GM12878 (cell line): ENCODE measurements around the gene FCRLA. TPM values are rescaled to one million over a fixed set of nuclear protein-coding genes. Genes with fewer than 3 reads are reported as not detected.
A peak's percentile ranks its signal among the peaks of the same experiment; 100 is the strongest.

Experiments
- CEBPB ChIP-seq, 2 experiments: fragments of 150-350 bp in 1 of 2; IDR thresholded peaks; 2 replicates each; pipeline ENCODE4 v1.6.1; 2012 to 2014; ENCODE audit warnings: low read depth in 2 of 2, low read length in 2 of 2, borderline replicate concordance in 1 of 2, inconsistent platforms in 1 of 2
- E4F1 ChIP-seq: fragments of 450-650 bp; IDR thresholded peaks from 2 replicates; pipeline ENCODE4 v1.6.1; 2018; ENCODE audit warnings: borderline replicate concordance, mild to moderate bottlenecking; ENCODE audit not compliant: partially characterized antibody
- ESRRA ChIP-seq: IDR thresholded peaks from 2 replicates; pipeline ENCODE4 v1.6.1; 2012; ENCODE audit warnings: mild to moderate bottlenecking, low read length, improper control_type of control experiment
- IKZF1 ChIP-seq: fragments of 450-650 bp; conservative IDR thresholded peaks from 2 replicates; pipeline ENCODE4 v1.6.1; 2017; ENCODE audit warnings: antibody characterized with exemption, mild to moderate bottlenecking
- JUNB ChIP-seq: IDR thresholded peaks from 2 replicates; pipeline ENCODE4 v1.6.1; 2016; ENCODE audit warnings: antibody characterized with exemption, mild to moderate bottlenecking
- MEF2A ChIP-seq: IDR thresholded peaks from 2 replicates; pipeline ENCODE4 v1.6.1; 2011; ENCODE audit warnings: low read depth, mild to moderate bottlenecking, low read length, moderate library complexity; ENCODE audit not compliant: insufficient read depth
- MLLT1 ChIP-seq: fragments of 450-650 bp; IDR thresholded peaks from 2 replicates; pipeline ENCODE4 v1.6.1; 2016; ENCODE audit warnings: mild to moderate bottlenecking
- MTA3 ChIP-seq: IDR thresholded peaks from 2 replicates; pipeline ENCODE4 v1.6.1; 2012; ENCODE audit warnings: low read length, inconsistent platforms, borderline replicate concordance
- MYB ChIP-seq: fragments of 150-350 bp; IDR thresholded peaks from 2 replicates; pipeline ENCODE4 v1.6.1; 2014; ENCODE audit warnings: mild to moderate bottlenecking, low read depth, low read length, borderline replicate concordance
- NR2C2 ChIP-seq: IDR thresholded peaks from 2 replicates; pipeline ENCODE4 v1.6.1; 2011; ENCODE audit warnings: borderline replicate concordance, low read depth; ENCODE audit not compliant: control insufficient read depth, insufficient read length
- PAX5 ChIP-seq: IDR thresholded peaks from 2 replicates; pipeline ENCODE4 v1.6.1; 2011; ENCODE audit warnings: low read depth, low read length, borderline replicate concordance
- RELA ChIP-seq: fragments of 450-650 bp; IDR thresholded peaks from 2 replicates; pipeline ENCODE4 v1.8.0; 2014; ENCODE audit warnings: borderline replicate concordance; ENCODE audit not compliant: partially characterized antibody
- SKIL ChIP-seq: fragments of 450-650 bp; IDR thresholded peaks from 2 replicates; pipeline ENCODE4 v1.6.1; 2017; ENCODE audit warnings: mild to moderate bottlenecking, low read depth, inconsistent platforms; ENCODE audit not compliant: poor library complexity, severe bottlenecking
- STAT1 ChIP-seq: fragments of 450-650 bp; conservative IDR thresholded peaks from 2 replicates; pipeline ENCODE4 v1.6.1; 2014; ENCODE audit warnings: antibody characterized with exemption, mild to moderate bottlenecking
- ZNF207 ChIP-seq: fragments of 450-650 bp; IDR thresholded peaks from 2 replicates; pipeline ENCODE4 v1.6.1; 2014; ENCODE audit warnings: antibody characterized with exemption, mild to moderate bottlenecking, borderline replicate concordance
- ZNF217 ChIP-seq: fragments of 450-650 bp; IDR thresholded peaks from 2 replicates; pipeline ENCODE4 v1.6.1; 2017; ENCODE audit warnings: antibody characterized with exemption, mild to moderate bottlenecking
- polyA plus RNA-seq, 11 experiments: library from polyadenylated mRNA; depleted of rRNA in 4 of 11; unstranded in 6 of 11; stranded (reverse) in 5 of 11; fragments of >200 nt; fragmentation: Nextera tagmentation in 4 of 11; fragmentation: Illumina TruSeq in 1 of 11; extraction: Ambion mirVana in 4 of 11; extraction: Trizol in 1 of 11; gene quantifications; 1 replicate in 1 of 11; 2 replicates in 10 of 11; pipeline versions ENCODE4 v1.2.1 to v1.2.3, GENCODE V29; 2011 to 2016; ENCODE audit warnings: inconsistent platforms in 2 of 11, missing spikeins in 2 of 11, low read depth in 1 of 11
- total RNA-seq, 4 experiments: library from RNA; depleted of rRNA in 3 of 4; stranded (reverse); fragments of >200 nt in 3 of 4; fragmentation: Illumina TruSeq in 1 of 4; extraction: Trizol in 1 of 4; gene quantifications; 2 replicates each; pipeline versions ENCODE4 v1.2.1 to v1.2.3, GENCODE V29; 2013 to 2021
- TF ChIP-seq, protein P1 (sequence below): IDR thresholded peaks from 2 replicates; pipeline ENCODE4 v1.6.1; 2011; ENCODE audit warnings: borderline replicate concordance, low read depth, mild to moderate bottlenecking, moderate library complexity, low read length; ENCODE audit not compliant: insufficient read depth, poor library complexity, severe bottlenecking
- TF ChIP-seq, protein P2 (sequence below): IDR thresholded peaks from 2 replicates; pipeline ENCODE4 v1.6.1; 2012; ENCODE audit warnings: low read depth, low read length, improper control_type of control experiment
- TF ChIP-seq, protein P3 (sequence below): fragments of 450-650 bp; IDR thresholded peaks from 2 replicates; pipeline ENCODE4 v1.6.1; 2017; ENCODE audit warnings: mild to moderate bottlenecking

Gene FCRLA
- total and polyA plus RNA-seq, 10 of the 15 experiments (the other 5 are each of a cell fraction or from before 2014, with no cell fraction given) = 130 to 714 (median 374) TPM

GRCh38 chr1:161736335-161736969, 29.4 kb downstream of the FCRLA start (continued):
- TF ChIP-seq E4F1 = no peak
- TF ChIP-seq, protein P1, sequence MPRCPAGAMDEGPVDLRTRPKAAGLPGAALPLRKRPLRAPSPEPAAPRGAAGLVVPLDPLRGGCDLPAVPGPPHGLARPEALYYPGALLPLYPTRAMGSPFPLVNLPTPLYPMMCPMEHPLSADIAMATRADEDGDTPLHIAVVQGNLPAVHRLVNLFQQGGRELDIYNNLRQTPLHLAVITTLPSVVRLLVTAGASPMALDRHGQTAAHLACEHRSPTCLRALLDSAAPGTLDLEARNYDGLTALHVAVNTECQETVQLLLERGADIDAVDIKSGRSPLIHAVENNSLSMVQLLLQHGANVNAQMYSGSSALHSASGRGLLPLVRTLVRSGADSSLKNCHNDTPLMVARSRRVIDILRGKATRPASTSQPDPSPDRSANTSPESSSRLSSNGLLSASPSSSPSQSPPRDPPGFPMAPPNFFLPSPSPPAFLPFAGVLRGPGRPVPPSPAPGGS = no peak
- TF ChIP-seq, protein P2, sequence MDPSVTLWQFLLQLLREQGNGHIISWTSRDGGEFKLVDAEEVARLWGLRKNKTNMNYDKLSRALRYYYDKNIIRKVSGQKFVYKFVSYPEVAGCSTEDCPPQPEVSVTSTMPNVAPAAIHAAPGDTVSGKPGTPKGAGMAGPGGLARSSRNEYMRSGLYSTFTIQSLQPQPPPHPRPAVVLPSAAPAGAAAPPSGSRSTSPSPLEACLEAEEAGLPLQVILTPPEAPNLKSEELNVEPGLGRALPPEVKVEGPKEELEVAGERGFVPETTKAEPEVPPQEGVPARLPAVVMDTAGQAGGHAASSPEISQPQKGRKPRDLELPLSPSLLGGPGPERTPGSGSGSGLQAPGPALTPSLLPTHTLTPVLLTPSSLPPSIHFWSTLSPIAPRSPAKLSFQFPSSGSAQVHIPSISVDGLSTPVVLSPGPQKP = no peak
- TF ChIP-seq ESRRA = no peak
- TF ChIP-seq, protein P3, sequence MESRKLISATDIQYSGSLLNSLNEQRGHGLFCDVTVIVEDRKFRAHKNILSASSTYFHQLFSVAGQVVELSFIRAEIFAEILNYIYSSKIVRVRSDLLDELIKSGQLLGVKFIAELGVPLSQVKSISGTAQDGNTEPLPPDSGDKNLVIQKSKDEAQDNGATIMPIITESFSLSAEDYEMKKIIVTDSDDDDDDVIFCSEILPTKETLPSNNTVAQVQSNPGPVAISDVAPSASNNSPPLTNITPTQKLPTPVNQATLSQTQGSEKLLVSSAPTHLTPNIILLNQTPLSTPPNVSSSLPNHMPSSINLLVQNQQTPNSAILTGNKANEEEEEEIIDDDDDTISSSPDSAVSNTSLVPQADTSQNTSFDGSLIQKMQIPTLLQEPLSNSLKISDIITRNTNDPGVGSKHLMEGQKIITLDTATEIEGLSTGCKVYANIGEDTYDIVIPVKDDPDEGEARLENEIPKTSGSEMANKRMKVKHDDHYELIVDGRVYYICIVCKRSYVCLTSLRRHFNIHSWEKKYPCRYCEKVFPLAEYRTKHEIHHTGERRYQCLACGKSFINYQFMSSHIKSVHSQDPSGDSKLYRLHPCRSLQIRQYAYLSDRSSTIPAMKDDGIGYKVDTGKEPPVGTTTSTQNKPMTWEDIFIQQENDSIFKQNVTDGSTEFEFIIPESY = no peak
- TF ChIP-seq CEBPB (IDR thresholded peaks at IDR 0.05; ENCODE audit: borderline replicate concordance in 1 of 2, low read depth in 2 of 2, low read length in 2 of 2) = no peak
- TF ChIP-seq SKIL = no peak
- no peak for TF ChIP-seq MEF2A
- no peak for TF ChIP-seq NR2C2
- no peak for TF ChIP-seq IKZF1
- TF ChIP-seq MLLT1 = no peak
- no peak for TF ChIP-seq STAT1
- TF ChIP-seq ZNF207 = no peak
- no peak for TF ChIP-seq MYB
- TF ChIP-seq MTA3 = 0 out of 2 replicates have a peak, but pooled peaks have one; percentile 22
- TF ChIP-seq ZNF217 = no peak
- peak; percentile 41; the same call in 1 of the 2 replicates for TF ChIP-seq JUNB
- TF ChIP-seq RELA = no peak
- TF ChIP-seq PAX5 = no peak
